ENCODE data around the gene SRMS.

The SRMS gene

GRCh38 chr20:63553933-63554290 is 6.4 kb upstream of the SRMS start, which contains the start of gene FNDC11:
FNDC11 (plus strand) TSS chr20:63554159; CDS start chr20:63555664, 1,505 bp downstream.
- in situ Hi-C loops (cut with MboI; ENCODE audit: low sequenced_read_pairs) = no loop called here

DNA sequence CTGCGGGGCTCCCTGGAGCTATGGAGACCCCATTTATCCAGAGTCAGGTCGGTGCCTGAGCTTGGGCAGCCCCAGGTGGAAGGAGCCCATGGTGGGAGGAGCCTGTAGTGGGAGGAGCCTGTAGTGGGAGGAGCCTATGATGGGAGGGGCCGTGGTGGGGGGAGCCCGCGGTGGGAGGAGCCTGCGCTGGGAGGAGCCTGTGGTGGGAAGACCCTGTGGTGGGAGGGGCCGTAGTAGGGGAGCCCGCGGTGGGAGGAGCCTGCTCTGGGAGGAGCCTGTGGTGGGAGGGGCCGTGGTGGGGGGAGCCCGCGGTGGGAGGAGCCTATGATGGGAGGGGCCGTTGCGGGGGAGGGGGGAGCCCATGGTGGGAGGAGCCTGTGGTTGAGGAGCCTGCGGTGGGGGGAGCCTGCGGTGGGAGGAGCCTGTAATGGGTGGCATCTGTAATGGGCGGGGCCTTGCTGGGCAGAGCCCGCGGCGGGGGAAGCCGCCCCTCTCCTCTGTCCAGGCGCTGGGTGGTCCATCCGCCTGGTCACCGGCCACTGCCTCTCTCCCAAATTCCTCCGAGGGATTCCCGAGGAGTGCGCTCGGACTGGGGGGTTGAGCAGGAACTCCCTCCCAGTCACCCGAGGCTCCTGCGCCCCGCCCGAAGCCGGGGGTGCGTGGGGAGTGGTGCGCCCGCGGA is 5.8 kb upstream of the SRMS start:
- in situ Hi-C loops (cut with MboI; ENCODE audit: low sequenced_read_pairs) = no loop called here

DNA sequence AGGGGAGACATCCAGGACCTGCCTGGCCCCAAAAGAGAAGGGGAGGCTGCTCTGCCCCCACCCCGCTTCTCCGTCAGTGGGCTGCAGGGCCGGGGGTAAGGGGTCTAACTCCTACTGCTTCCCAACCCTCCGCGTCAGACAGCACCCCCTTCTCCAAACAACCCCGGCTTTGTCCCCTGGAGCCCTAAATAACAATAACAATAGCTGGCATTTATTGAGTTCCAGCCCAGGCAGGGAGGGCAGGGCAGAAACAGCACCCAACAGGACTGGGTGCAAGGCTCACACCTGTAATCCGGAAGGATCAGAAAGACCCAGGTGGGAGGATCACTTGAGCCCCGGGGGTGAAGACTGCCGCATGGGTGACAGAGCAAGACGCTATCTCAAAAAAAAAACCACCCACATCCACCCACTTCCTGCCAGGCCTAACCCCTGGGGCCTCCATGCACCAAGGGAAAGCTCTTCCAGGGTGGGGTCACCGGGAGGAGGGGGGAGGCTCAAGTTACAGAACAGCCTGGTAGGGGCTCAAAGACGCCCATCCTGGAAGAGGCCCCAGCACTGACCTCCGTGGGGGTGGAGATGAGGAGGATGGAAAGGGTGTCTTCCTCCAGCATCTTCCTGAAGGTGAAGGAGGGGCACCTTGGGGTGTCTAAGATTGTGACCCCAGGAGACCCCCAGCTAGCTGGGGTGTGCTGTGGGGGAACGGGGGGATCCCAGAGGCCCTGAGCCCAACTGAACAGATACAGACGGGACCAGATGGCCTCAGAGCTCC is 5.1 kb upstream of the SRMS start:
- in situ Hi-C loops (cut with MboI; ENCODE audit: low sequenced_read_pairs) = no loop called here

- in situ Hi-C loops (cut with MboI; ENCODE audit: low sequenced_read_pairs) = no loop called here
Measured at GRCh38 chr20:63551068-63551467, 3.5 kb upstream of the SRMS start.

GRCh38 chr20:63549679-63550282 is 2.2 kb upstream of the SRMS start:
- in situ Hi-C loops (cut with MboI; ENCODE audit: low sequenced_read_pairs) = no loop called here

- in situ Hi-C loops (cut with MboI; ENCODE audit: low sequenced_read_pairs) = no loop called here
Measured at GRCh38 chr20:63549019-63549418, 1.5 kb upstream of the SRMS start.

DNA sequence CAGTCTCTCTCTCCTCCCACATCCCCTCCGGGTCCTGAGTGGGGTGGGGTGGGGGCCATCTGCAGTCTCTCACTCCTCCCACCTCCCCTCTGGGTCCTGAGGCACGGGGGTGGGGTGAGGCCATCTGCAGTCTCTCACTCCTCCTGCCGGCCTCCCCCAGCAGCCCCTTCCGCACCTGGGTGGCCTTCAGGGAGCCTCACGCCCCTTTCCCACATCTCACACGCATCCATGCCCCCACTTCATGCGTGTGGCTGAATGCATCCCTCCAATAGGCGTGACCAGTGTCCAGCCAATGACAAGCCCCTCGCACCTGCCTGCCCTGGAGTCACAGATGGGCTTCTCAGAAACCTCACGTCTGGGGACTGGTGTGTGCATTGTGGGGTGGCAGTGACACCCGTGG is 993 bp upstream of the SRMS start:
- in situ Hi-C loops (cut with MboI; ENCODE audit: low sequenced_read_pairs) = no loop called here

DNA sequence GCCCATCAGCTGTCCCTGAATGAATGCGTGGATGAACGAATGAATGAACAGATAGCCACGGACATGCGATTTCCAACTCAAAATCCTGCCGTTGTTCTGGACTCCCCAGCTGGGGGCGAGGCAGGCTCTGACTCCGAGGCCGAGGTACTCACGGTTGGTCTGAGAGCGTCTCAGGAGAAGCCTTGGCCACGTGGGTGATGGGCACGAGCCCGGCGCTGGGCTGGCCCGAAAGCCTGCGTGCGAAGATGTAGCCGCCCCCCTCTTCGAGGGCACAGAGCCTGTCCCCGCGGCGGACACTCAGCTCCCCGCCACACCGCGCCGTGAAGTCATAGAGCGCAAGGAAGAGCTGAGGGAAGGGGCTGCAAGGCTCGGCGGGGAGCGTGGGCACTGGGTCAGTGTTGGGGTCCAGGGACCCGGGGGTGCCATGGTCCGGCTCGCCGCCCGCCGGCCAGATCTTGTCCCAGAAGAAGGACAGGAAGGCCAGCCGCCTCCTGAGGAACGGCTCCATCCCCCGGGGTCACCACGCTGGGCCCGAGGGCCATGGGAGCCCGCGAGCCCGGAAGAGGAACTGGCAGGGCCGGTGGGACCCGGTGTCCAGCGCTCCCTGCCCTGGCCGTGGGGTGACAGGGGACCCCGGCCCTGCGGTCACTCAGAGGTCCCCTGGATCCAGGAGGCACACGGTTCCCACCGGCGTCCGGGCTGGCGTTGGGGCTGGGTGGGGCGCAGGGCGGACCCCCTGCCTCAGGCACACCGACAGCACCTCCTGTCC is 409 bp downstream of the SRMS start:
- in situ Hi-C loops (cut with MboI; ENCODE audit: low sequenced_read_pairs) = no loop called here

GRCh38 chr20:63546256-63546955 is 1.1 kb downstream of the SRMS start:
- in situ Hi-C loops (cut with MboI; ENCODE audit: low sequenced_read_pairs) = no loop called here

DNA sequence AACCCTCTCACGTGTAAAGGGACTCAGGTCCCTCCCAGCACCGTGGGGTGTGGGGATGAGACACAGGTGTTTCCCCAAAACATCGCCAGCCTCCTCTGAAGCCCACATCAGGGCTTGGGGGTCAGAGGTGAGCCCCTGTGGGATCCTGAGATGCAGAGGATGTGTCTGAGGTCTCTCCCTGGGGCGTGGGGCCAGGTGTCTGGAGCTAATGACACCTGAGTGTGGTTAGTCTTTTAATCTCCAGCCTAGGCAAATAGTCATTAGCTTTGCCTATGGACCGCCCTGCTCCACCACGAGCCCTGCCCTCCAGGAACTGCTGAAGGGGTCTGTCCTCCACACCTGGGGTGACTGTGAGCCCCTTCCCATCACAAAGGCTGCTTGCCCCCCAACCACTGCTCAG is 1.7 kb downstream of the SRMS start:
- in situ Hi-C loops (cut with MboI; ENCODE audit: low sequenced_read_pairs) = no loop called here

- in situ Hi-C loops (cut with MboI; ENCODE audit: low sequenced_read_pairs) = no loop called here
Measured at GRCh38 chr20:63544958-63545516, 2.5 kb downstream of the SRMS start.

DNA sequence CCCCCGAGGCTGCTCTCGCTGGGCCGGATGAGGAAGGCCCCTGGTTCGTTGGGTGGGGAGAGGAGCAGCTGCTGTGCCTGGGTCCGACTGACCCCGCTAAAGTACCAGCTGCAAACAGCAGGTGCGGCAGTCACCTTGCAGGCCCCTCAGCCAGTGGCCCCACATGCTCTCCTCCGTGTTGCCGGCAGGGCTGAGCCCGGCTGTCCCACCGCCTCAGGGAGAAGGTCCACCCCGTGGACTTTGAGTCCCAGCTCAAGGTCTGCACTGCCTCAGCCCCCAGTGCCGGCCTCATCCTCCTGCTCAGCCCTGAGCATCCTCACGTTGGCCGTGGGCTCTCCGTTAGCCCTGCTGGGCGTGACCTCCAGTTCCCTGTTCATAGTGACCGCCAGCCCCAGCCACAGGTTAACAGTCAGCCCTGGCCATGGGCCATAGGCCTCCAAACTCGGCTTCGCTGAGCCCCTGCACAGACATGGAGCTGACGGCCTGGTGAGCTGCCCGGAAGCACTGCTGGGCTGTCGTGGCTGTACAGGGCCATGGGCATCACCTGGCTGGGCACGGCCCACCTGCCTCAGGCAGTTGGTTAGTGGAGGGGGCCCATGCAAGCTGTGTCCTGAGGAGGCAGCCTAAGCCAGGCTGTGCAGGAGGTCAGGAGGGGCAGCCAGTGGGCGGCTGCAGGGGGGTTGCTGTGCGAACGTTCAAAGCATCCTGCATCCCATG is 3.1 kb downstream of the SRMS start:
- in situ Hi-C loops (cut with MboI; ENCODE audit: low sequenced_read_pairs) = no loop called here

DNA sequence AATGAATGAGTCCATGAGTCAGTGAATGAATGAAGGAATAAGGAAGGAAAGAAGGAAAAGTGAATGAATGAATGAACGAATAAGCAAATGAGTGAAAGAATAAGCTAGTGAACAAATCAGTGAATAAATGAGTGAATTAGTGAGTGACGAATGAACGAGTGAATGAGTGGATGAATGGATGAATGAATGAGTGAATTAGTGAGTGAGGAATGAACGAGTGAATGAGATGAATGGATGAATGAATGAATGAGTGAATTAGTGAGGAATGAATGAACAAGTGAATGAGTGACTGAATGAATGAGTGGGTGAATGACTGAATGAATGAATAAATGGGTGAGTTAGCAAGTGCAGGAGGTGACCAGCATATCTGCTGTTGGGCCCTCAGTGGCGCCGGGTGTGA is 3.8 kb downstream of the SRMS start:
- in situ Hi-C loops (cut with MboI; ENCODE audit: low sequenced_read_pairs) = no loop called here

DNA sequence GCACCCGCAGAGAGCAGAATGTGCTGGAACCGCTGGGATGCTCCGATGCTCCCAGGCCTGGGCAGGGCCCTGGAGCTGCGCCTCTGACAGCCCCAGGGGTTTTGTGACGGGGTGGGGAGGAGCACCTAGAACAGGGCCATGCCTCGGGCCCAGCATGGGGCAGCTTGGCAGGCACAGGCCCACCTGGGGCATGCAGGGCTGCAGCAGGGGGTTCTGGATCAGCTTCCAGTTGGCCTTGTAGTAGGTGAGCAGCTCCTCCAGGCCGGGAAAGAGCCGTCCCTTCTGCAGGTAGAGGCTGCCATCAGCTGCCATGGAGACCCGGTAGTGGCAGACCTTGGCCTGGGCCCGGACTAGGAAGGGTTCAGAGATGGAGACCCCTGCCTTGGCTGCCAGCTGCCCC is 4.4 kb downstream of the SRMS start:
- in situ Hi-C loops (cut with MboI; ENCODE audit: low sequenced_read_pairs) = no loop called here

DNA sequence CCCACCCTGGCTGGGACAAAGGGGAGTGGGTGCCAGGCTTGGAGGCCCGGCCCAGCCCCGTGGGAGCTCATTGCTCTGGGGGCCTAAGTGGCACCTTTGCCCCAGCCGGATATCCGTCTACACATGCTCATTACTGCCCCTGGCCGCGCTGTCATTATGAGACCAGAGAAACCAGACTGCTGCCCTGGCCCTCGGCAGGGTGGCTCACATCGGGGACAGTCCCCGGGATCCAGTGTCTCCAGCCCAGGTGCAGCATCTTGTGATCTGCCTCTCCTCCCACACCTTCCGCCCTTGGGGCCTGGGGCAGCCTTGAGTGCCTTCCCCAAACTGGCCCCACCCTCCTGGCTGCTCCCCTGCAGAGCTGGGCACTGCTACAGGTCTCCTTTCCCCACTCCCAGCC is 4.9 kb downstream of the SRMS start:
- in situ Hi-C loops (cut with MboI; ENCODE audit: low sequenced_read_pairs) = no loop called here

DNA sequence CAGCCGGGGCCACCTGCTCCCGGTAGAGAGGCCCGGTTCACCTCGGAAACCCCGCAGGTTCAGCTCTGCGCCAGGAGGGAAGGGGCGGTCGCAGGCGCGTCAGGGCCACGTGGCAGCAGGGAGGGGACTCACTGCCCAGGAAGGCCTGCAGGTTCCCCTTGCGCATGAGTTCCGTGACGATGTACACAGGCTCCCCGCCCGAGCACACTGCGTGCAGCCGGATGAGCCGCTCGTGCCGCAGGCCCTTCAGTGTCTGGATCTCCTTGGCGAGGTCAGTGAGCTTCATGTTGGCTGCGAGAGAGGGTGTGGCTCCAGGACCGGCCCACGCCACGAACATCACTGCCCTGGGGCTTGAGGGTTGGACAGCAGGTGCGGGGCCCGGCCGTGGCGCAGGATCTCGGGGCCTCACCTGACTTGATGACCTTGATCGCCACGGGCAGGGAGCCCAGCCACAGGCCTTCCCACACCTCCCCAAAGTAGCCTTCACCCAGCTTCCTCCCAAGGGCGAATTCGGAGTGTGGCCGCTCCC is 5.5 kb downstream of the SRMS start:
- in situ Hi-C loops (cut with MboI; ENCODE audit: low sequenced_read_pairs) = no loop called here

GRCh38 chr20:63541371-63541770 is 6.2 kb downstream of the SRMS start:
- in situ Hi-C loops (cut with MboI; ENCODE audit: low sequenced_read_pairs) = no loop called here

GRCh38 chr20:63540417-63541186 is 6.9 kb downstream of the SRMS start:
- in situ Hi-C loops (cut with MboI; ENCODE audit: low sequenced_read_pairs) = no loop called here

All from HL-60/S4 treated with retinoic acid at 250 ng/mL for 4 days and 3 days (cell line).